ENCODE results near the gene PIGC. TPM values are rescaled to one million over a fixed set of nuclear protein-coding genes. Genes with fewer than 3 reads are reported as not detected.
A peak's percentile ranks its signal among the peaks of the same experiment; 100 is the strongest.

The PIGC gene
- total and polyA plus RNA-seq, 5 donors from 2014 or later, result 22.6 to 132 (median 124) TPM

DNA sequence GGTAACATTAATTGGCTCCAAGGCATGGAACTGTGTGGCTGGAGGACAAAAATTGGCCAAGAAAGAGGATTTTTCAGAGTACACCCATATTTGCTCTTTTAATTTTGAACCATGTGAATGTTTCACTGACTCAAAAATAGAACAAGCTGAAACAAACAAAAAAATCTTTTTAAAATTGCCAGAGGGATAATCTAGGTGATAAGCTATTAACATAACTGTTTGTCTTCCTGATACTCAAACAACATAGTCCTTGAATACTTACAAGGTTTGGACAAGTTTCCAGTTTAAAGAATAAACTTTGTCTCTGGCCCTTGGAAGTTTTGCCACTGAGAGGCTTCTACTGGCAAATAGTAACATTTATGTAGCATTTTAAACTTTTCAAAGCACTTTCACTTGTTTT lies 30.0 kb upstream of the PIGC start:
- Mint-ChIP-seq H3K4me3 (peak overlapping the region in 1 of 4 donors; percentile 59), H3K27ac (no peak overlapping the region), H3K27me3 (peaks cover 49% of the 10 kb centered on the region), H3K4me1 (no peaks in the 10 kb centered on the region), H3K9me3 (peaks cover 0 to 2% (median 0%) of the 10 kb centered on the region in 7 donors), H3K36me3 (no peaks in the 10 kb centered on the region)
- Histone ChIP-seq H3K4me3 (ENCODE audit: low read depth, low read length) (no peak overlapping the region), H3K9me3 (ENCODE audit: control insufficient read depth in 2 of 2, low read length in 2 of 2) (no peaks in the 10 kb centered on the region), H3K27ac (ENCODE audit: insufficient read depth, low read length, poor library complexity, severe bottlenecking) (no peak overlapping the region), H3K4me1 (ENCODE audit: control insufficient read depth, insufficient read depth, low read length, poor library complexity, severe bottlenecking) (no peaks in the 10 kb centered on the region), H3K36me3 (ENCODE audit: control insufficient read depth, insufficient read depth, low read length) (no peaks in the 10 kb centered on the region), H3K27me3 (ENCODE audit: control insufficient read depth, insufficient read depth, low read length) (peaks cover 9% of the 10 kb centered on the region)
- no peak for DNase-seq
- no peak for ATAC-seq (ENCODE audit: low read depth in 2 of 2)

GRCh38 chr1:172473302-172473701 lies 29.4 kb upstream of the PIGC start:
- Histone ChIP-seq H3K36me3 (ENCODE audit: control insufficient read depth, insufficient read depth, low read length) (no peaks in the 10 kb centered on the region), H3K27ac (ENCODE audit: insufficient read depth, low read length, poor library complexity, severe bottlenecking) (no peak overlapping the region), H3K27me3 (ENCODE audit: control insufficient read depth, insufficient read depth, low read length) (peaks cover 9% of the 10 kb centered on the region), H3K9me3 (ENCODE audit: control insufficient read depth in 2 of 2, low read length in 2 of 2) (no peaks in the 10 kb centered on the region), H3K4me1 (ENCODE audit: control insufficient read depth, insufficient read depth, low read length, poor library complexity, severe bottlenecking) (no peaks in the 10 kb centered on the region), H3K4me3 (ENCODE audit: low read depth, low read length) (no peak overlapping the region)
- peaks cover 0 to 2% (median 0%) of the 10 kb centered on the region in 7 donors for H3K9me3 Mint-ChIP-seq
- H3K27ac Mint-ChIP-seq, result no peak overlapping the region
- H3K36me3 Mint-ChIP-seq, result no peaks in the 10 kb centered on the region
- H3K4me1 Mint-ChIP-seq, result no peaks in the 10 kb centered on the region
- ATAC-seq (ENCODE audit: low read depth in 2 of 2) (no peak), DNase-seq (no peak)
- peaks cover 44% of the 10 kb centered on the region for H3K27me3 Mint-ChIP-seq
- peak overlapping the region in 1 of 4 donors; percentile 59 for H3K4me3 Mint-ChIP-seq

DNA sequence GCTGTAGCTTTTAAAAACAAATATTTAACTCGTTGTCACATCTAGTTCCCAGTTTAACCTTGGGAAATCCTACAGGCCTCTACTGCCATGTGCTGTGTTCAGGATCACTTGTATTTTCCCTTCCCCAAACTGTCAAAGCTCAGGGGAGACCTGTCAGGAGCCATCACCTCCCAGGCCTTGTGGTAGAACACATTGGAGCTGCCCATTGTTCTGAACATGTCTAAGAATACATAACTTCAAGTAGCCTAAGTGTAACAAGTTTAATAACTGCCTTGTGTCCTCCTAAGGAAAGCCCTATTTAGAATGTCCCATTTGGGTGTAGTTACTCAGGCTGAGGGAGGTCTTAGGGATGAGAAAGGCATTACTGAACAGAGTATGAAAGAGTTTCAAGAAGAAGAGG lies 28.6 kb upstream of the PIGC start:
- H3K4me1 ChIP-seq (ENCODE audit: control insufficient read depth, insufficient read depth, low read length, poor library complexity, severe bottlenecking), result no peaks in the 10 kb centered on the region
- no peaks in the 10 kb centered on the region for H3K36me3 Mint-ChIP-seq
- DNase-seq (no peak), ATAC-seq (ENCODE audit: low read depth in 2 of 2) (no peak)
- H3K27ac Mint-ChIP-seq, result no peak overlapping the region
- no peak overlapping the region for H3K4me3 Mint-ChIP-seq
- no peaks in the 10 kb centered on the region for H3K36me3 ChIP-seq (ENCODE audit: control insufficient read depth, insufficient read depth, low read length)
- H3K27ac ChIP-seq (ENCODE audit: insufficient read depth, low read length, poor library complexity, severe bottlenecking), result no peak overlapping the region
- H3K9me3 ChIP-seq (ENCODE audit: control insufficient read depth in 2 of 2, low read length in 2 of 2), result no peaks in the 10 kb centered on the region
- no peaks in the 10 kb centered on the region for H3K4me1 Mint-ChIP-seq
- H3K9me3 Mint-ChIP-seq, result peaks cover 0 to 2% (median 0%) of the 10 kb centered on the region in 7 donors
- no peak overlapping the region for H3K4me3 ChIP-seq (ENCODE audit: low read depth, low read length)
- peaks cover 39% of the 10 kb centered on the region for H3K27me3 Mint-ChIP-seq
- H3K27me3 ChIP-seq (ENCODE audit: control insufficient read depth, insufficient read depth, low read length), result peaks cover 9% of the 10 kb centered on the region

DNA sequence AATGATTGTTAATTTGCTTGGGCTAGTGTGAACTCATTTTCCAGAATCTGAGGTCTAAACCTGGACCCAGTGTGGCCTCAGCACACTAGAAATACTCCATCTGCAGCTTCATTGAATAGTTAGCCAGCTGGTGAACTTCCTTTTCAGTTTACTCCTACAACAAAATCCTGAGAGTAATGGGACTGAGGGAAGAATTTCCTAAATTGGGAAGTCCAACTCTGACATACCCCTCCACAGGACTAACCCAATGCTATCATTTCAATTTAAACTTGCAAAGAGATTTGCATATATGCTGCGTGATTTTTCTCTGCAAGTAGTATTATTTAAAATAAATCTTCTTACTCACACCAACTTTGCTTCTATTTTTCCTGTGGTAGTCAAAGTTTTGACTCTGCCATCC lies 27.8 kb upstream of the PIGC start:
- Mint-ChIP-seq H3K27me3 (peaks cover 36% of the 10 kb centered on the region), H3K4me3 (no peak overlapping the region), H3K9me3 (peaks cover 0 to 2% (median 0%) of the 10 kb centered on the region in 7 donors), H3K36me3 (no peaks in the 10 kb centered on the region), H3K27ac (no peak overlapping the region), H3K4me1 (no peaks in the 10 kb centered on the region)
- peaks cover 12% of the 10 kb centered on the region for H3K27me3 ChIP-seq (ENCODE audit: control insufficient read depth, insufficient read depth, low read length)
- H3K4me1 ChIP-seq (ENCODE audit: control insufficient read depth, insufficient read depth, low read length, poor library complexity, severe bottlenecking), result no peaks in the 10 kb centered on the region
- H3K9me3 ChIP-seq (ENCODE audit: control insufficient read depth in 2 of 2, low read length in 2 of 2), result no peaks in the 10 kb centered on the region
- ATAC-seq (ENCODE audit: low read depth in 2 of 2) (no peak), DNase-seq (no peak)
- H3K36me3 ChIP-seq (ENCODE audit: control insufficient read depth, insufficient read depth, low read length), result no peaks in the 10 kb centered on the region
- H3K4me3 ChIP-seq (ENCODE audit: low read depth, low read length), result no peak overlapping the region
- H3K27ac ChIP-seq (ENCODE audit: insufficient read depth, low read length, poor library complexity, severe bottlenecking), result no peak overlapping the region

GRCh38 chr1:172470149-172470548 lies 26.3 kb upstream of the PIGC start:
- Mint-ChIP-seq H3K9me3 (peaks cover 0 to 2% (median 0%) of the 10 kb centered on the region in 7 donors), H3K4me3 (no peak overlapping the region), H3K4me1 (no peaks in the 10 kb centered on the region), H3K27me3 (peaks cover 42% of the 10 kb centered on the region), H3K36me3 (no peaks in the 10 kb centered on the region), H3K27ac (no peak overlapping the region)
- Histone ChIP-seq H3K36me3 (ENCODE audit: control insufficient read depth, insufficient read depth, low read length) (no peaks in the 10 kb centered on the region), H3K4me3 (ENCODE audit: low read depth, low read length) (no peak overlapping the region), H3K4me1 (ENCODE audit: control insufficient read depth, insufficient read depth, low read length, poor library complexity, severe bottlenecking) (no peaks in the 10 kb centered on the region), H3K27me3 (ENCODE audit: control insufficient read depth, insufficient read depth, low read length) (peaks cover 15% of the 10 kb centered on the region), H3K9me3 (ENCODE audit: control insufficient read depth in 2 of 2, low read length in 2 of 2) (no peaks in the 10 kb centered on the region), H3K27ac (ENCODE audit: insufficient read depth, low read length, poor library complexity, severe bottlenecking) (no peak overlapping the region)
- DNase-seq, result no peak
- no peak for ATAC-seq (ENCODE audit: low read depth in 2 of 2)

DNA sequence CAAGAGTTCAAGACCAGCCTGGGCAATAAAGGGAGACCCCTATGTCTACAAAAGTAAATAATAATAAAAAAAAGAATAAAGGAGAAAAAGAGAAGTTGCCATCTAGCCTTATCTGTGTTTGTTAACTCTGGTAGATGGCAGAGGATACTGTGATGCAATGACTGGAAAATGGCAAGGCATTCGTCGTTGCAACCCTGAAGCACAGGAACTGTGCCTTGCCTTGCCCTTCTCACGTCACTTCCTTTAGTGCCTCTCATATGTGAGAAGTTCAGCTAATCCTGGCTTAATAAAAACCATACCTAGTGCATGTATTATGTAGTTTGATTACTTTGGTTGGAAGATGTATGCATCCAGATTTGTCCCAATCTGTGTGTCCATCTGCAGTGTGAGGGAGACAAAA lies 25.8 kb upstream of the PIGC start:
- no peaks in the 10 kb centered on the region for H3K36me3 ChIP-seq (ENCODE audit: control insufficient read depth, insufficient read depth, low read length)
- no peak for DNase-seq
- H3K36me3 Mint-ChIP-seq, result no peaks in the 10 kb centered on the region
- no peaks in the 10 kb centered on the region for H3K4me1 Mint-ChIP-seq
- peaks cover 15% of the 10 kb centered on the region for H3K27me3 ChIP-seq (ENCODE audit: control insufficient read depth, insufficient read depth, low read length)
- no peak overlapping the region for H3K4me3 ChIP-seq (ENCODE audit: low read depth, low read length)
- H3K9me3 Mint-ChIP-seq, result peaks cover 0 to 2% (median 0%) of the 10 kb centered on the region in 7 donors
- peaks cover 39% of the 10 kb centered on the region for H3K27me3 Mint-ChIP-seq
- no peak overlapping the region for H3K27ac ChIP-seq (ENCODE audit: insufficient read depth, low read length, poor library complexity, severe bottlenecking)
- H3K4me1 ChIP-seq (ENCODE audit: control insufficient read depth, insufficient read depth, low read length, poor library complexity, severe bottlenecking), result no peaks in the 10 kb centered on the region
- no peak for ATAC-seq (ENCODE audit: low read depth in 2 of 2)
- no peak overlapping the region for H3K4me3 Mint-ChIP-seq
- no peaks in the 10 kb centered on the region for H3K9me3 ChIP-seq (ENCODE audit: control insufficient read depth in 2 of 2, low read length in 2 of 2)
- H3K27ac Mint-ChIP-seq, result no peak overlapping the region

DNA sequence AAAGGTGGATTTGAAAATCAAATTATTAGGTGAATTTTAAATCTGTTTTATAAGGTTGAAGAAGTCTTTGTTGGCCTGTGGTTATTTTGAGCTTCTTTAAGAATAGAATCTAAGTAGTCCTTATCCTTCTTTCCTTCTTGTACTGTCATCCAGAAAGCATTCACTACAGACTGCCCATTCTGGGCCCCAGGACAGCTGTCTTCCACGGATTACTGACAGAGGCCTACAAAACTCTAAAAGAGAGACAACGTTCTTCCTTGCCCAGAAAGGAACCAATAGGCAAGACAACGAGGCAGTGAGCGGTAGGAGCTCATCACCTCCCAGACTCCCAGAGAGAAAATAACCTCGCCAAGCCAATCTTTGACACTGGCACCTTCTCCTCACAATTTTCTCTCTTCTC lies 24.4 kb upstream of the PIGC start:
- Histone ChIP-seq H3K4me3 (ENCODE audit: low read depth, low read length) (no peak overlapping the region), H3K4me1 (ENCODE audit: control insufficient read depth, insufficient read depth, low read length, poor library complexity, severe bottlenecking) (no peaks in the 10 kb centered on the region), H3K27me3 (ENCODE audit: control insufficient read depth, insufficient read depth, low read length) (peaks cover 17% of the 10 kb centered on the region), H3K36me3 (ENCODE audit: control insufficient read depth, insufficient read depth, low read length) (no peaks in the 10 kb centered on the region), H3K27ac (ENCODE audit: insufficient read depth, low read length, poor library complexity, severe bottlenecking) (no peak overlapping the region), H3K9me3 (ENCODE audit: control insufficient read depth in 2 of 2, low read length in 2 of 2) (no peaks in the 10 kb centered on the region)
- no peak for DNase-seq
- peaks cover 32% of the 10 kb centered on the region for H3K27me3 Mint-ChIP-seq
- H3K4me3 Mint-ChIP-seq, result no peak overlapping the region
- no peaks in the 10 kb centered on the region for H3K4me1 Mint-ChIP-seq
- no peak for ATAC-seq (ENCODE audit: low read depth in 2 of 2)
- H3K27ac Mint-ChIP-seq, result no peak overlapping the region
- no peaks in the 10 kb centered on the region for H3K36me3 Mint-ChIP-seq
- H3K9me3 Mint-ChIP-seq, result peaks cover 0 to 2% (median 0%) of the 10 kb centered on the region in 7 donors

DNA sequence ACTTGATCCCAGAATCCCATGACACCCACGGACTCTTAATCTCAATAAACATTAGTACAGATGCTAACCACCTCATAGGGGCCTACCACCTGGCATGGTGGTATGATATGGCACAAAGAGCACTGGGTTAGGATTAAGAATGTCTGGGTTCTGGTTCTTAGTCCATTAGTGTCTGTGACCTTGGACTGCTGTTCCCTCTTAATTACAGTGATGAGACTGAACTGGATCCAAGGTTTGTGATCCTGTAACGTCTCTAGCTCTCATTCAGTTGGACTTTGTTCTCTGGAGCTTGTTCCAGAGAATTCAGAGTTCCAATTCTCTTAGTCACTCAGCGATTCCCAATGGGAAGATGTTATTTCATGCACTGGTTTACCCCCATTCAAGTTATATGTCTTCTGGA lies 23.6 kb upstream of the PIGC start:
- H3K27ac Mint-ChIP-seq, result no peak overlapping the region
- no peak overlapping the region for H3K4me3 Mint-ChIP-seq
- H3K36me3 Mint-ChIP-seq, result no peaks in the 10 kb centered on the region

More for the DNA sequence above, 23.6 kb upstream of the PIGC start:
- Mint-ChIP-seq H3K27me3 (peaks cover 26% of the 10 kb centered on the region), H3K9me3 (peaks cover 0 to 2% (median 0%) of the 10 kb centered on the region in 7 donors), H3K4me1 (no peaks in the 10 kb centered on the region)
- H3K36me3 ChIP-seq (ENCODE audit: control insufficient read depth, insufficient read depth, low read length), result no peaks in the 10 kb centered on the region
- ATAC-seq (ENCODE audit: low read depth in 2 of 2) (no peak), DNase-seq (no peak)
- no peak overlapping the region for H3K4me3 ChIP-seq (ENCODE audit: low read depth, low read length)
- H3K27me3 ChIP-seq (ENCODE audit: control insufficient read depth, insufficient read depth, low read length), result peaks cover 14% of the 10 kb centered on the region
- H3K9me3 ChIP-seq (ENCODE audit: control insufficient read depth in 2 of 2, low read length in 2 of 2), result no peaks in the 10 kb centered on the region
- H3K27ac ChIP-seq (ENCODE audit: insufficient read depth, low read length, poor library complexity, severe bottlenecking), result no peak overlapping the region
- H3K4me1 ChIP-seq (ENCODE audit: control insufficient read depth, insufficient read depth, low read length, poor library complexity, severe bottlenecking), result no peaks in the 10 kb centered on the region

Measured in CD4-positive, CD25-positive, alpha-beta regulatory T cell (primary cell).